Gastroesophageal sphincter (tissue), 2 donors: ENCODE data around the gene ELAVL3.

Experiments
- EP300 ChIP-seq: sonication (generic); formaldehyde crosslinking; IDR thresholded peaks from one replicate; pipeline ENCODE4 v1.6.1; 2017; ENCODE audit warnings: antibody characterized with exemption, mild to moderate bottlenecking
- POLR2AphosphoS5 ChIP-seq: sonication (generic); formaldehyde crosslinking; IDR thresholded peaks from one replicate; pipeline ENCODE4 v1.6.1; 2017; ENCODE audit warnings: antibody characterized with exemption

- TF ChIP-seq POLR2AphosphoS5 (no peak), EP300 (no peak)
These were observed 54.2 kb downstream of the ELAVL3 start for GRCh38 chr19:11426656-11427055.
